Measurements from ENCODE around the gene PRSS23. TPM values are rescaled to one million over a fixed set of nuclear protein-coding genes. Genes with fewer than 3 reads are reported as not detected.

The PRSS23 gene
- total RNA-seq, 1 donor from 2014 or later: 27.5 TPM

- H3K36me3 Mint-ChIP-seq (ENCODE audit: low read depth): no peaks in the 10 kb centered on the region
- no peak for DNase-seq (ENCODE audit: low read depth, low spot score)
- no peak for TF ChIP-seq CTCF (conservative IDR thresholded peaks at IDR 0.05)
- H3K27me3 Mint-ChIP-seq (ENCODE audit: low read depth): no peaks in the 10 kb centered on the region
- no peak overlapping the region for H3K27ac Mint-ChIP-seq (ENCODE audit: unreplicated experiment)
- no peaks in the 10 kb centered on the region for H3K4me1 Mint-ChIP-seq
- H3K9me3 Mint-ChIP-seq: no peaks in the 10 kb centered on the region
- H3K4me3 Mint-ChIP-seq: no peak overlapping the region
Measured at GRCh38 chr11:86783661-86784060, 16.7 kb upstream of the PRSS23 start.

GRCh38 chr11:86784241-86784681 is 16.1 kb upstream of the PRSS23 start:
- TF ChIP-seq CTCF (conservative IDR thresholded peaks at IDR 0.05): no peak
- Mint-ChIP-seq H3K36me3 (ENCODE audit: low read depth) (no peaks in the 10 kb centered on the region), H3K4me3 (no peak overlapping the region), H3K4me1 (no peaks in the 10 kb centered on the region), H3K27me3 (ENCODE audit: low read depth) (no peaks in the 10 kb centered on the region), H3K9me3 (no peaks in the 10 kb centered on the region), H3K27ac (ENCODE audit: unreplicated experiment) (no peak overlapping the region)
- DNase-seq (ENCODE audit: low read depth, low spot score): no peak

GRCh38 chr11:86785576-86785975 is 14.8 kb upstream of the PRSS23 start:
- no peaks in the 10 kb centered on the region for H3K4me1 Mint-ChIP-seq
- TF ChIP-seq CTCF (conservative IDR thresholded peaks at IDR 0.05): no peak
- no peak overlapping the region for H3K4me3 Mint-ChIP-seq
- no peak overlapping the region for H3K27ac Mint-ChIP-seq (ENCODE audit: unreplicated experiment)
- H3K9me3 Mint-ChIP-seq: no peaks in the 10 kb centered on the region
- no peak for DNase-seq (ENCODE audit: low read depth, low spot score)
- no peaks in the 10 kb centered on the region for H3K36me3 Mint-ChIP-seq (ENCODE audit: low read depth)
- no peaks in the 10 kb centered on the region for H3K27me3 Mint-ChIP-seq (ENCODE audit: low read depth)

- Mint-ChIP-seq H3K27me3 (ENCODE audit: low read depth) (no peaks in the 10 kb centered on the region), H3K4me1 (no peaks in the 10 kb centered on the region), H3K27ac (ENCODE audit: unreplicated experiment) (no peak overlapping the region), H3K36me3 (ENCODE audit: low read depth) (no peaks in the 10 kb centered on the region), H3K4me3 (no peak overlapping the region), H3K9me3 (no peaks in the 10 kb centered on the region)
- TF ChIP-seq CTCF (conservative IDR thresholded peaks at IDR 0.05): no peak
- no peak for DNase-seq (ENCODE audit: low read depth, low spot score)
Measured at GRCh38 chr11:86787018-86787536, 13.3 kb upstream of the PRSS23 start.

- H3K4me1 Mint-ChIP-seq: no peaks in the 10 kb centered on the region
- TF ChIP-seq CTCF (conservative IDR thresholded peaks at IDR 0.05): no peak
- H3K4me3 Mint-ChIP-seq: no peak overlapping the region
- no peak overlapping the region for H3K27ac Mint-ChIP-seq (ENCODE audit: unreplicated experiment)
- no peaks in the 10 kb centered on the region for H3K9me3 Mint-ChIP-seq
- no peaks in the 10 kb centered on the region for H3K27me3 Mint-ChIP-seq (ENCODE audit: low read depth)
- DNase-seq (ENCODE audit: low read depth, low spot score): no peak
- no peaks in the 10 kb centered on the region for H3K36me3 Mint-ChIP-seq (ENCODE audit: low read depth)
Measured at GRCh38 chr11:86787656-86788055, 12.7 kb upstream of the PRSS23 start.
